ENCODE data around the gene MYL6. TPM values are rescaled to one million over a fixed set of nuclear protein-coding genes. Genes with fewer than 3 reads are reported as not detected.
A peak's percentile ranks its signal among the peaks of the same experiment; 100 is the strongest.

The MYL6 gene
- polyA plus RNA-seq, 1 donor from 2014 or later = 3,234 TPM

GRCh38 chr12:56150563-56150962 lies 7.6 kb upstream of the MYL6 start:
- Histone ChIP-seq H3K27ac (ENCODE audit: low read length) (no peak overlapping the region), H2AFZ (ENCODE audit: low read depth, low read length) (no peak overlapping the region), H3K79me2 (replicated peaks; ENCODE audit: insufficient read depth, low read length) (peaks cover 14% of the 10 kb centered on the region), H3K9ac (ENCODE audit: low read length) (no peak overlapping the region), H3K9me2 (ENCODE audit: insufficient read depth, low read length) (no peaks in the 10 kb centered on the region), H3K27me3 (ENCODE audit: insufficient read depth, low read depth, low read length) (no peaks in the 10 kb centered on the region), H4K20me1 (ENCODE audit: insufficient read depth) (no peaks in the 10 kb centered on the region), H3K36me3 (ENCODE audit: insufficient read depth, low read length) (no peaks in the 10 kb centered on the region), H3F3A (ENCODE audit: insufficient read depth, low read length, poor library complexity, severe bottlenecking) (peaks cover 3% of the 10 kb centered on the region), H3K4me3 (ENCODE audit: low read length) (no peak overlapping the region), H3K9me3 (ENCODE audit: low read length) (no peaks in the 10 kb centered on the region), H3K4me2 (ENCODE audit: low read length) (no peak overlapping the region)
- TF ChIP-seq TAF1 (IDR thresholded peaks at IDR 0.05; ENCODE audit: low read depth) (no peak), MXI1 (conservative IDR thresholded peaks at IDR 0.05; ENCODE audit: poor library complexity, severe bottlenecking) (no peak), POLR2AphosphoS5 (IDR thresholded peaks at IDR 0.05) (no peak), EZH2 (IDR thresholded peaks at IDR 0.05; ENCODE audit: borderline replicate concordance, insufficient read depth, low read length, poor library complexity, severe bottlenecking) (no peak), SMC3 (conservative IDR thresholded peaks at IDR 0.05; ENCODE audit: poor library complexity) (no peak), EP300 (conservative IDR thresholded peaks at IDR 0.05; ENCODE audit: poor library complexity, severe bottlenecking) (no peak), RAD21 (conservative IDR thresholded peaks at IDR 0.05) (no peak)

GRCh38 chr12:56151672-56152131 lies 6.5 kb upstream of the MYL6 start:
- peak overlapping the region; percentile 85 for H3K27ac ChIP-seq (ENCODE audit: low read length)
- peak overlapping the region; percentile 80 for H3K9ac ChIP-seq (ENCODE audit: low read length)
- no peaks in the 10 kb centered on the region for H3K27me3 ChIP-seq (ENCODE audit: insufficient read depth, low read depth, low read length)
- H3K9me2 ChIP-seq (ENCODE audit: insufficient read depth, low read length) = no peaks in the 10 kb centered on the region
- no peak for TF ChIP-seq RAD21 (conservative IDR thresholded peaks at IDR 0.05)
- TF ChIP-seq CTCF (IDR thresholded peaks at IDR 0.05; ENCODE audit: poor library complexity, severe bottlenecking) = peak; percentile 54
- no peaks in the 10 kb centered on the region for H4K20me1 ChIP-seq (ENCODE audit: insufficient read depth)
- H3K4me3 ChIP-seq (ENCODE audit: low read length) = peak overlapping the region; percentile 73
- H3K9me3 ChIP-seq (ENCODE audit: low read length) = no peaks in the 10 kb centered on the region
- peak overlapping the region; percentile 78 for H3K4me2 ChIP-seq (ENCODE audit: low read length)
- H3K36me3 ChIP-seq (ENCODE audit: insufficient read depth, low read length) = no peaks in the 10 kb centered on the region
- peaks cover 14% of the 10 kb centered on the region for H3K79me2 ChIP-seq (replicated peaks; ENCODE audit: insufficient read depth, low read length)
- H3F3A ChIP-seq (ENCODE audit: insufficient read depth, low read length, poor library complexity, severe bottlenecking) = peaks cover 3% of the 10 kb centered on the region
- peak overlapping the region; percentile 94 for H2AFZ ChIP-seq (ENCODE audit: low read depth, low read length)

GRCh38 chr12:56152132-56152755 lies 5.9 kb upstream of the MYL6 start, which contains the start of gene MYL6B:
Gene MYL6B, plus strand, starts transcription at chr12:56152587. Its CDS starts 1,332 bp downstream, at chr12:56153919.
- H3K27ac ChIP-seq (ENCODE audit: low read length) = peak within 1 kb of the TSS; percentile 85
- no peaks in the 10 kb centered on the region for H3K27me3 ChIP-seq (ENCODE audit: insufficient read depth, low read depth, low read length)
- TF ChIP-seq MXI1 (conservative IDR thresholded peaks at IDR 0.05; ENCODE audit: poor library complexity, severe bottlenecking) (peak; percentile 72), EP300 (conservative IDR thresholded peaks at IDR 0.05; ENCODE audit: poor library complexity, severe bottlenecking) (peak; percentile 49), CTCF (IDR thresholded peaks at IDR 0.05; ENCODE audit: poor library complexity, severe bottlenecking) (no peak), POLR2AphosphoS5 (IDR thresholded peaks at IDR 0.05) (peak; percentile 94), SMC3 (conservative IDR thresholded peaks at IDR 0.05; ENCODE audit: poor library complexity) (peak; percentile 20), TAF1 (IDR thresholded peaks at IDR 0.05; ENCODE audit: low read depth) (peak; percentile 44), RAD21 (conservative IDR thresholded peaks at IDR 0.05) (no peak)

More at GRCh38 chr12:56152132-56152755, 5.9 kb upstream of the MYL6 start, which contains the start of gene MYL6B:
- Histone ChIP-seq H4K20me1 (ENCODE audit: insufficient read depth) (no peaks in the 10 kb centered on the region), H3K9ac (ENCODE audit: low read length) (peak within 1 kb of the TSS; percentile 80), H3K36me3 (ENCODE audit: insufficient read depth, low read length) (no peaks in the 10 kb centered on the region), H3F3A (ENCODE audit: insufficient read depth, low read length, poor library complexity, severe bottlenecking) (peaks cover 3% of the 10 kb centered on the region), H3K4me3 (ENCODE audit: low read length) (peak within 1 kb of the TSS; percentile 73), H3K9me2 (ENCODE audit: insufficient read depth, low read length) (no peaks in the 10 kb centered on the region), H3K9me3 (ENCODE audit: low read length) (no peaks in the 10 kb centered on the region), H2AFZ (ENCODE audit: low read depth, low read length) (peak within 1 kb of the TSS; percentile 94), H3K4me2 (ENCODE audit: low read length) (peak within 1 kb of the TSS; percentile 99), H3K79me2 (replicated peaks; ENCODE audit: insufficient read depth, low read length) (peaks cover 14% of the 10 kb centered on the region)
